Activated CD4-positive, alpha-beta T cell treated with anti-CD3 and anti-CD28 coated beads for 4 hours (primary cell): ENCODE measurements around the gene SULT1C2.
"Not testable (repeated sequence)": the region's sequence is repeated elsewhere in the genome, so short reads cannot be mapped to it uniquely, and the experiment has no call there.

Source experiments
- DNase-seq, 2 donors: peaks; one replicate each; pipeline ENCODE4 v3.0.0-alpha.2; 2020

SULT1C2 gene

DNA sequence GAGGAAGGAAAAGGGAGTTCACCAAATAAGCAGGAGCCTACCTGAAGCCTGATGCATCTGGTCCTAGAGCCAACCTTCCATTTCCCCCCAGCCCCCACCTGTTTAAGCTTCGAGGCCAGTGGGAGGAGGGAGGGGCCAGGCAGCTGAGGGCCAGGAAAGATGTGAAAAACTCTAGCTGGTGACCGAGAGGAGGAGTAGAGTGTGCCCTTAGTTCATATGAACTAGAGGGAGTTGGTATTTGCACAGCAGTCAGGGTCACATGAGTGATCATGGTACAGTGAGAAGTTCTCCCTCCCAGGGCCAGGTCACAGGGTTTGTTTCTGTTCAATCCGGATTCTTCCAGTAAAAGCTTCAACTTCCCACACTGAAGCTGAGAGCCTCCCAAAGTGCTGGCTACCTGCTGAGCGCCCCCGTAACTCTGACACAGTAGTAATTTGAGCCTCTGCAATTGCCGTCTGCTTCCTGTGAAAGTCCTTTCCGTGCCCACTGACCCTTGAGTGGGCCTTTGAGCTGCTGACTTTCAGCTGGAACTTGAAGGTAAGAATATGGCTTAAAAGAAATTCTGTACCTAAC, at the start of gene SULT1C2:
SULT1C2 (plus strand) TSS at position 362 of the 573 bp plus-strand sequence. CDS start 4,773 bp downstream, outside the sequence.
- DNase-seq: no peak

- DNase-seq: no peak
Observed at GRCh38 chr2:108239786-108240185, 48.9 kb upstream of the SULT1C2 start, which contains the start of gene SULT1C3. TSS of gene SULT1C3 (plus strand) at chr2:108239968. CDS start at chr2:108247195, 7,227 bp downstream.

DNA sequence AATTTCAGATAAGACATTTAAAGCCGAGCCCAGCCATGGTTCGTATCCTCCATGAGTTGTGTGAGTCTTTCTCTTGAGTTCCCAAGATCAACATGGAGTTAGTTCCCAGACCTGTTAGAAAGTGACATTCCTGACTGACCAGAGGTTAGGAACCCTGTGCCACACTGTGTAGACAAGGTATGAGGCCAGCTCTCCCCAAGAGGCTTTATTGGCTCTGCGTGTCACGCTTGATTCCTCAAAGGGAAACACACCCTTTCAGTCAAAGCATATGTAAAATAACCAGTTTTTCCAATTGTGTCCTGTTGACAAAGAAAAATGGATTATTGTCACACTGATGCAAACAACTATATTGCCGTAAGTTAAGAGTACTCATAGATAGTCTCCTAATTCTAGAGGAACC, 47.7 kb upstream of the SULT1C2 start:
- no peak for DNase-seq

DNA sequence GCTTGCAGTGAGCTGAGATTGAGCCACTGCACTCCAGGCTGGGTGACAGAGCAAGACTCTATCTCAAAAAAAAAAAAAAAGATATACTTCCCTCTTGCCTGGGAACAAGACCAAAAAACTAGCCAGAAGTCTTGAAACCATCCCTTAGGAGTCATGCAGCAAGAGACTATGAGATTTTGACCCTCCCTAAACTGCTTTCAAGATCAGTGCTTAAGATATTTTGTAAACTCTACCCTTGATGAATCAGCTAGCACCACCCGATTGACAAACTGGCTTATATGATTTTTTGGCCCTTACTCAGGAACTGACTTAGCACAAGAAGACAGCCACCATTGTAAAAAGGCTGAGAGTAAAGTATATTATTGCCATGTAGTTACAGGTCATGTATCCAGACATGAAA, 45.1 kb upstream of the SULT1C2 start:
- no peak for DNase-seq

DNA sequence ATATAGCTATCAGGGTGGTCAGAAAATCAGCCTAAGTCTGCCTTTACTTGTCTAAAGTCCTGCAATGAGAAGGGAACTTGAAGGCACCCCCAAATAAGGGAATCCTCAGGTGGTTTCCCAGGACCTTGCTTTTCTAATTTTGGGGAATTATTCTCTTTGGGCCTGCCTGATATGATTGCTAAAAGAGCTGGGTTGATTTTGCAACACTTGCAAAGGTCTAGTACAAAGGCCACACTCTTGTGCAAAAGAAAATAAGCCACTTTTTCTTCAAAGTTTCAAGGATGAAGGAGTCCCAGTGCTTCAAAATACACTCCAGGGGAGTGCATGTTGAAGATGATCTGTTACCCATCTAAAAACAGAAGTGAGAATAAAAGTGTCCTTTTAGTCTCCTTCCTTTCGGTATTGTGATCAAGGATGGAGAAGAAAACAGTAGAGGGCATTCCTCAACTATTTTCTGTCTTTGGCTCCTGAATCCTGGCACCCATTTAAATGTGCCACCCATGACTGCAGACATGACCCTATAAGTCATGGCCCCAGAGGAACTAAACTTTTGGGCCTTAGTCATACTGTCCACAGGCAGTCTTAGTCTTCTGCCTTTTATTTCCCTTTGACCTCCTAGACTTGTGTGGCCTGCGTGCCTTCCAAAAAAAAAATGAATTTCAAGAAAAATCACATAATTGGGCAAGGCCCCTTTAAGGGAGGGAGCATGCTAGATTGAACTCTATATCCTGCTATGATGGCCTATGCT, 43.9 kb upstream of the SULT1C2 start:
- DNase-seq: no peak

GRCh38 chr2:108253106-108253505, 35.6 kb upstream of the SULT1C2 start:
- DNase-seq: no peak

DNA sequence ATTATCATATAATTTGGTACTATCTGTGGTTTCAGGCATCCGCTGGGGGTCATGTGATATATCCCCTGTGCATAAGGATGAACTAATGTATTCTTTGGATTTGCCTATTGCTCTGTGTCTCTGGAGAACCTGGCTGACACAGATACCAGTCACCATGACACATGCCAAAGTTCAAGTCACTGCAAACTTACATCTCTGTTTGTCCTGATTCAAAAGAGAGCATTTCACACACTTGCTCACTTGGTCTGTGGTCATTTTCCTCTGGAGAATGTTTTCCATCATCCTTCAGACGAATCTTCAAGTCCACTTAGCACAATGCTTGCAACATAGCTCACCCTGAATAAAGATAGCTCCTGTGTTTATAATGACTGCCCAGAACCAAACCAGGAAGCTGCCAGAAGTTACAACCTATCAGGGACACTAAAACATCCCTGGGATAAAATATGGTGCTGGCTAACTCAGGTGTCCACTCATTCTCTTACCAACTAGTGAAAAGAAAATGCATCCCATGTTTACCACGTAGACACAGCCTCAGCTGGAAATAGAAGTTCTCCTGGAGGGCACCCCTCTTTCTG, 30.9 kb upstream of the SULT1C2 start:
- DNase-seq: no peak

GRCh38 chr2:108260773-108261172, 27.9 kb upstream of the SULT1C2 start:
- no peak for DNase-seq

DNA sequence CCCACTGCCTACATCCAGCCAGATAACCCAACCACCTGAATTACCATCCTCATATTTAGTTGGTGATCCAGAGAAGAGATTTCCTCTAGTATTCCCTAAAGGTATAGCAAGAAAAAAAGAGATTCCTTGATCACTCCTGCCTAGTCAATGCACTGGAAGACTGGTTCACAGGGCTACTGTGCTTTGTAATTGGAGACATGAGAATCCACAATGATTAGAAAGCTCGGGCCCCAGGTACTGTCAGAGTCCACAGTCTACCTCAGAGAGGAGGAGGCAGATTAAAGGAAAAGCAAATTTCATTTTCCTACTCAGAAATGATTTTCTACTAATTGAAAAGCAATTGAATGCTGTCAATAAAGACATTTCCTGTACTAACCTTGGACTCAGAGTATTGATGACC, 26.7 kb upstream of the SULT1C2 start:
- no peak for DNase-seq

DNA sequence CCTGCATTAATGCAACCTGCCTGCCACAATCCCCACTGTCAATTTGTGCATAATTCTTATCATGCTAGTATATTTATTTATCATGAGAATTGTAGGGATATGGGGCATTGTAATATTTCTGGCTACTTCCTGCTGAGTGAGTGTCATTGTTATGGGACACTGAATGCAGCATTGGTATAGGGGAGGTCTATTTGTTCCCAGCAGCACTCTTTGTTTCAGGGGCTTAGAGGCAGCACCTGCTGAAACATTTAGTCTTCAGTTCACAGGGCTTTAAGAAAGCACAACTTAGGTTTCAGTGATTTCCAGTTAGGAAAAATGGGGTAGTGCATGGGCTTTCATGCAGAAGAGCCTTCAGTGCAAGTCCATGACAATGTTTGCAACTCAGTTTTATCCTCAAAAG, 25.3 kb upstream of the SULT1C2 start:
- no peak for DNase-seq

DNA sequence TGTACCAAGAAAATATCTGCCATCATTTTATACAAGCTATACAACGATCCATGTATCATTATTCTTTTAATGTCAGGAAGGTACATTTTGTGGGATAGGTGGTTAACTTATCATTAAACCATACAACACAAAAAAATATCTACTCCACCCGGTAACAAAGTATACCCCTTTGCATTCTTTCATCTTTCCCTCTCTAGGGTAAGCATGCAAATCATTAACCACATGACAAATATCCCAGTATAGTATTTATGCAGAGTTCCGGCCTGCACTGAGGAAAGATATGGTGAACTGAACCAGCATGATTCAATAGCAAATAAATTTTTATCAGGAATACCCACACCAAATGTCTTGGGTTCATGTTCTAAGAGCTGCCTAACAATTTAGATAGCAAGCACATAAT, 22.5 kb upstream of the SULT1C2 start:
- no peak for DNase-seq

- no peak for DNase-seq
Observed at GRCh38 chr2:108267101-108267500, 21.6 kb upstream of the SULT1C2 start.

GRCh38 chr2:108268001-108268400, 20.7 kb upstream of the SULT1C2 start:
- DNase-seq: no peak

DNA sequence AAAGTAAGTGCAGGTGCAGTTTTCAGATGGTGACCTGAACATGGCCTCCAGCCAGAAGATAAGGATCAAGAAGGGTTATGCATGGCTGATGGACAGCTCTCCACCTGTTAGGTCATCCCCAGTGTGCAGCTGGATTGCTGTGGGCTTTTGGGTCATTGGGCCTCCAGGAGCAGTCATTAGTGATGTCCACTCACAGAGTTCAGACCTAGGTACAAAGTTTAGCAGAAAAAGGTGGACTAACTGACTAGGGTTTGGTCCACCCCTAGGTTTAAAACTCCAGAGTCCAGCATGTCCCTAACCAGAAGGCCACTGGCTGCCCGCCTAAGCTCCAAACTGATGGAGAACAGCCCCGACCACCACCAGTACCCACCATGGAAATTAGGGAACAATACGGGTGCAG, 18.3 kb upstream of the SULT1C2 start:
- DNase-seq: no peak

DNA sequence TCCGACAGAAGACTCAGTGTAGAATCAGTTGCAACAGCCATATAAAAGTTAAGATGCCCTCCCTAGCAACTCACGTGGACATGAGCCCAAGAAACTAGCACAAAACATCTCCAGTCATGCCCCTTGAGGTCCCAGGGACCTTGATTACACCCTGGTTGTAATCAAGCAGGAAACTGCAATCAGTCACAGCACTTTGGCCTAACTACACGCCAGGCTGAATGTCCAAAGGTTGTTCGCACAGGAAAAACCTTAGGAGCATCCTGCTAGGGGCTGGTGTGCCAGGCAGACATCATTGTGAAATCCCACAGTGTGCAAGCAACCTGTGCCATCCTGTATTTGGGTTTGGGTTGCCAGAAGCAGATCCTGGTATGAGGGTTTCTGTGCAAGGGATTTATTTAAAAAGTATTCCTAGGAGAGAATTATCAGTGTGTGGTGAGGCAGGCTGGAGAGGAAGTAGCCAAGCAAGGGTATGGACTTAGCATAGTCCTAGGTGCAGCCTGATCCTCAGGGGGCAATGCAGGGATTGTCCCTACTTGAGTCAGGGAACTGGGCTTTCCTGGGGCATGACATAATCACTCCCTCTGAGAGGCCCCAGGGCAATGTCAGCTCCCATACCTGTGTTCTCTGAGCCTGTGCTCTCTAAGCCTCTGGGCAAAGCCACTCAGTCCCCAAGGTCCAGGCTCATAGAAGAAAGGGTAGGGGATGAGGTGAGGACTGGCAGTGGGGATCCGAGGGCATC, 17.8 kb upstream of the SULT1C2 start:
- no peak for DNase-seq

DNA sequence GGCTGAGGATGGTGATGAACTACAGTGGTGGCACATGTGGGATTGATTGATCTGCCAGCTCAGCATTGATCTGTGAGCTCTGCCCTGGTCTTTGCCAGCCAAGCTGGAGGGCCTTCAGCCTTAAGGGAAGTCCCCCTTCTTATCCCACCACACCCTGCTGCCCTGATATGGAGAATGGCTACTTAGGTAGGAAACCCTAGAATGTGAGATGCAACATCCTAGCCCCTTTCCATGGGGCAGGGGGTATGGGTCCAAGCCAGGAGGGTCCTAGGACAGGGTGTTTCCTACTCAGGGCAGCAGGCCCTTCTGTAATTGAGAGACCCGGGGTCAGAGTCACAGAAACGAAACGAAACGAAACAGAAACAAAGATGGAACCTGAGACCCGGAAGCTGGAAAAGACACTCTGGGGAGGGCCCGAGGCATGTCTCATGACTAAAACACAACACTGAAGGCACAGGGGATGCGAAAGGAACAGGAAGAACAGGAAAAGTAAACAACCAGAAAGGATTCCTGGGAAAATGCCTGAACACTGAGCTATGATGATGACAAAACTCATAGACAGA, 16.9 kb upstream of the SULT1C2 start:
- DNase-seq: no peak

GRCh38 chr2:108278631-108279030, 10.1 kb upstream of the SULT1C2 start:
- DNase-seq: no peak

GRCh38 chr2:108279468-108279867, 9.2 kb upstream of the SULT1C2 start:
- no peak for DNase-seq

- no peak for DNase-seq
Observed at GRCh38 chr2:108280466-108280865, 8.2 kb upstream of the SULT1C2 start.

DNA sequence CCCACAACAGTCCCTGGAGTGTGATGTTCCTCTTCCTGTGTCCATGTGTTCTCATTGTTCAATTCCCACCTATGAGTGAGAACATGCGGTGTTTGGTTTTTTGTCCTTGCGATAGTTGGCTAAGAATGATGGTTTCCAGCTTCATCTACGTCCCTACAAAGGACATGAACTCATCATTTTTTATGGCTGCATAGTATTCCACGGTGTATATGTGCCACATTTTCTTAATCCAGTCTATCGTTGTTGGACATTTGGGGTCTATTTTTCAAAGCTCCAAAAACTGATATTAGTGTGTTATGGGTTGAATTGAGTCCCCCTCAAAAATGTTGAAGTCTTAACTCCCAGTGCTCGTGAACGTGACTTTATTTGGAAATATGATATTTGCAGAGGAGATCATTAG, 4.1 kb upstream of the SULT1C2 start:
- DNase-seq: not testable (repeated sequence)

DNA sequence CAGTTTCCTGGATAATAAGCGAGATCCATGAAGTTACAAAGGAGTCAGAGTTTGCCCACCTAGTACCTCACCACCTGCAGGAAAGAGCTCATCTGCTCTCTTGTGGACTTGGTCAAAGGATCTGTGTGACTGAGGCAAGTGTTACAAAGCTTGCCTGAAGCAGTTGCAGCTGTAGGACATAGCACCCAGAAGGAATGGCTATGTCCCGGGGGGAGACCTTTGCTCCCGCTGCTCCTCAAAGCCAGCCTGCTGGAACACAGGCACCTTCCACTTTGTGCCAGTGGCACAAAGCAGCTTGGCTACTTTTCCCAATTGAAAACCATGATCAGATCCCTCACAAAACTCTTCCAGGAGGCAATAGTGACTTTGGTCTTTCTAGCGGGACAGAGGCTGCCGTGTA, 3.1 kb upstream of the SULT1C2 start:
- no peak for DNase-seq

DNA sequence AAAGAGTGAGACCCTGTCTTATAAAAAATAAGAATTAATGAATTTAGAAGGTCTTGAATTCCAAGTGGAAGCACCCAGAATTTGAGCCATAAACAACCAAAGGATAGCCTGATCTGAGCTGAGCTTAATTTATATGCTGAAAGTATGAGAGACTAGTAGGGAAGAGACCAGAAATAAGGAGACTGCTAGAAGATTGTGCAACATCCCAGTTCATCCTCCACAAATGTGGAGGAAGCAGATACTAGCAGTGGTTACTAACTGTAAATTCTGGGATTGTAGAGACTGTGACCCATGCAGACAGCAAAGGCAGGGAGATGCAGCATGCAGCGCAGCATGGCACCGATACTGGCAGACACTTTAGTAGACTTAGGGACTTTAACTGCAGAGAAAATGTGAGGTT, 1.5 kb upstream of the SULT1C2 start:
- DNase-seq: no peak

DNA sequence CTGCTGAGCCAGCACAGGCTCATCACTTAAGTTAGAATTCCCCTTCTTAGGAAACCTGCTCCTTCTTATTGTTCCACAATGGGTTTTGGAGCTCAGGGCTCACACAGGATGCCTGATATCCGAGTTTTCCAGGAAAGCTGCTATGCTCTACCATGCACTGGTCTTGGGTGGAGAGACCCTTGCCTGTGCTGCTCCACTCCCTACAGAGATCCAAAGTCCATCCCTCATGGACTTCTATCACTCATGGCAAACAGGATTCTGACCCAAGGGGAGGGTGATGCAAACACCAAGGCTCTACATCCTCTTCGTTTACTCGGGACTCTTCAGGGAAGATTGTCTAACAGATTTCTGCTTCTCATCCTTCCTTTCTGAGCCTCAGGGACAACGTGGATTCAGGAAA, 5.2 kb downstream of the SULT1C2 start:
- DNase-seq: no peak
